HepG2 (cell line): Measurements from ENCODE around the gene FBXL12. TPM values are rescaled to one million over a fixed set of nuclear protein-coding genes. Genes with fewer than 3 reads are reported as not detected.

ENCODE experiments used
- ATAC-seq: fragments of 200-7000 bp; cut with Tn5 transposase; 3 replicates; pipeline ENCODE4 v1.9.1; 2020; ENCODE audit warnings: mild to moderate bottlenecking, moderate library complexity
- BruUV-seq: library from RNA; stranded (reverse); fragments of 400-500 nt; replicated peaks from 2 replicates; lab custom pipeline; 2021; lab: Mats Ljungman, UMichigan
- CTCF ChIA-PET: fragments of 300-600 bp; formaldehyde crosslinking; extraction: SDS; loops from one replicate; lab custom pipeline; 2021; ENCODE audit warnings: low total read pairs, inconsistent platforms, low intra/inter-chr PET ratio; lab: Yijun Ruan, JAX
- POLR2A ChIA-PET: fragments of 350-600 bp; sonication (Branson Sonifier 250); formaldehyde crosslinking; loops from one replicate; lab custom pipeline; 2020; ENCODE audit warnings: antibody characterized with exemption, inconsistent platforms; lab: Yijun Ruan, JAX
- DNase-seq: peaks from one replicate; pipeline ENCODE4 v3.0.0-alpha.2; 2015; ENCODE audit warnings: low spot score
- FAIRE-seq: peaks from 3 replicates; lab custom pipeline; 2011; peaks lifted over from hg19 to GRCh38; lab: Jason Lieb, UNC
- H2AFZ ChIP-seq: one replicate; pipeline ENCODE4 v1.6.1; 2011; ENCODE audit warnings: low read length, inconsistent platforms
- H3K27ac ChIP-seq: fragments of 300-600 bp; 3 replicates; pipeline ENCODE4 v1.8.0; 2011; ENCODE audit warnings: mixed run types, mild to moderate bottlenecking, mixed read lengths, low read length, inconsistent platforms; ENCODE audit not compliant: insufficient read depth; ENCODE audit errors: extremely low read length
- H3K27me3 ChIP-seq, 2 experiments: fragments of 200-600 bp in 1 of 2; 2 replicates in 1 of 2; 3 replicates in 1 of 2; pipeline versions ENCODE4 v1.6.0 to v1.8.0; 2011; ENCODE audit warnings: low read length in 2 of 2, mild to moderate bottlenecking in 2 of 2, moderate library complexity in 2 of 2, inconsistent platforms in 1 of 2; ENCODE audit not compliant: insufficient read depth in 2 of 2, control insufficient read depth in 1 of 2
- H3K36me3 ChIP-seq, 2 experiments: fragments of 200-600 bp in 1 of 2; replicated peaks in 1 of 2; 2 replicates in 1 of 2; 3 replicates in 1 of 2; pipeline versions ENCODE4 v1.5.1 to v1.8.0; 2011; ENCODE audit warnings: low read length in 2 of 2, inconsistent platforms in 1 of 2; ENCODE audit not compliant: insufficient read depth in 2 of 2, control insufficient read depth in 1 of 2
- H3K4me1 ChIP-seq: 2 replicates; pipeline ENCODE4 v1.5.1; 2012; ENCODE audit warnings: low read length, inconsistent platforms; ENCODE audit not compliant: insufficient read depth
- H3K4me2 ChIP-seq: 2 replicates; pipeline ENCODE4 v1.6.0; 2011; ENCODE audit warnings: low read depth, low read length, inconsistent platforms
- H3K4me3 ChIP-seq, 3 experiments: fragments of 200-600 bp in 1 of 3; sonication (generic), shearing (Covaris generic) in 1 of 3; replicated peaks in 1 of 3; 2 replicates each; pipeline ENCODE4 v1.5.1; 2011 to 2016; ENCODE audit warnings: low read length in 3 of 3, inconsistent platforms in 2 of 3, low read depth in 2 of 3, mild to moderate bottlenecking in 2 of 3, control low read depth in 1 of 3, mixed read lengths in 1 of 3; ENCODE audit not compliant: insufficient read depth in 1 of 3
- H3K79me2 ChIP-seq: one replicate; pipeline ENCODE4 v1.6.1; 2011; ENCODE audit warnings: low read length, inconsistent platforms; ENCODE audit not compliant: insufficient read depth
- H3K9ac ChIP-seq: 2 replicates; pipeline ENCODE4 v1.6.0; 2011; ENCODE audit warnings: mild to moderate bottlenecking, low read depth, low read length, inconsistent platforms; ENCODE audit not compliant: insufficient read depth
- H3K9me3 ChIP-seq: 2 replicates; pipeline ENCODE4 v1.5.1; 2012; ENCODE audit warnings: mild to moderate bottlenecking, low read length
- H4K20me1 ChIP-seq: 2 replicates; pipeline ENCODE4 v1.6.0; 2011; ENCODE audit warnings: inconsistent platforms, mild to moderate bottlenecking, low read length, moderate library complexity; ENCODE audit not compliant: insufficient read depth
- ATF1 ChIP-seq: IDR thresholded peaks from 2 replicates; pipeline ENCODE4 v1.6.1; 2016; ENCODE audit warnings: mild to moderate bottlenecking, control low read depth
- BRD4 ChIP-seq: sonication (generic); formaldehyde crosslinking; IDR thresholded peaks from 2 replicates; pipeline ENCODE4 v1.4.0; 2020; ENCODE audit warnings: missing genetic modification reagents
- KDM5B ChIP-seq: sonication (generic); formaldehyde crosslinking; IDR thresholded peaks from 2 replicates; pipeline ENCODE4 v1.4.0; 2020; ENCODE audit warnings: missing genetic modification reagents, mild to moderate bottlenecking, borderline replicate concordance
- KLF15 ChIP-seq: sonication (generic); formaldehyde crosslinking; IDR thresholded peaks from 2 replicates; pipeline ENCODE4 v1.8.1; 2023; ENCODE audit warnings: borderline replicate concordance, mild to moderate bottlenecking, inconsistent platforms, missing genetic modification reagents, mixed read lengths
- KMT2A ChIP-seq: sonication (generic); formaldehyde crosslinking; IDR thresholded peaks from 2 replicates; pipeline ENCODE4 v1.4.0; 2020; ENCODE audit warnings: missing genetic modification reagents
- MED13 ChIP-seq: sonication (generic); formaldehyde crosslinking; IDR thresholded peaks from 2 replicates; pipeline ENCODE4 v1.5.0; 2020; ENCODE audit warnings: missing genetic modification reagents
- MTA1 ChIP-seq: sonication (generic); formaldehyde crosslinking; IDR thresholded peaks from 2 replicates; pipeline ENCODE4 v1.4.0; 2020; ENCODE audit warnings: missing genetic modification reagents, mild to moderate bottlenecking, borderline replicate concordance
- NR0B2 ChIP-seq: sonication (generic); formaldehyde crosslinking; IDR thresholded peaks from 2 replicates; pipeline ENCODE4 v1.4.0; 2020; ENCODE audit warnings: mild to moderate bottlenecking, missing genetic modification reagents
- POGZ ChIP-seq: sonication (generic); formaldehyde crosslinking; IDR thresholded peaks from 2 replicates; pipeline ENCODE4 v1.4.0; 2020; ENCODE audit warnings: mild to moderate bottlenecking, missing genetic modification reagents
- RXRB ChIP-seq: IDR thresholded peaks from 2 replicates; pipeline ENCODE4 v1.6.1; 2016; ENCODE audit warnings: borderline replicate concordance, missing genetic modification reagents, missing compliant biosample characterization
- SIN3A ChIP-seq: IDR thresholded peaks from 2 replicates; pipeline ENCODE4 v1.6.1; 2011; ENCODE audit warnings: low read depth, mild to moderate bottlenecking, control low read depth, low read length, borderline replicate concordance
- STAG1 ChIP-seq: sonication (generic); formaldehyde crosslinking; IDR thresholded peaks from 2 replicates; pipeline ENCODE4 v1.4.0; 2020; ENCODE audit warnings: missing genetic modification reagents
- ZBTB3 ChIP-seq: sonication (generic); formaldehyde crosslinking; IDR thresholded peaks from 2 replicates; pipeline ENCODE4 v1.4.0; 2020; ENCODE audit warnings: low read depth, mild to moderate bottlenecking, moderate library complexity, missing genetic modification reagents, borderline replicate concordance
- ZBTB42 ChIP-seq: sonication (generic); formaldehyde crosslinking; IDR thresholded peaks from 2 replicates; pipeline ENCODE4 v1.5.0; 2020; ENCODE audit warnings: mild to moderate bottlenecking, missing genetic modification reagents
- ZFP90 ChIP-seq: sonication (generic); formaldehyde crosslinking; IDR thresholded peaks from 2 replicates; pipeline ENCODE4 v1.8.0; 2022; ENCODE audit warnings: missing genetic modification reagents, mild to moderate bottlenecking, inconsistent platforms, borderline replicate concordance
- ZNF101 ChIP-seq: sonication (generic); formaldehyde crosslinking; IDR thresholded peaks from 2 replicates; pipeline ENCODE4 v1.4.0; 2020; ENCODE audit warnings: mild to moderate bottlenecking, low read depth, missing genetic modification reagents, borderline replicate concordance
- ZNF205 ChIP-seq: IDR thresholded peaks from 2 replicates; pipeline ENCODE4 v1.6.1; 2018; ENCODE audit warnings: missing biosample characterization, missing genetic modification reagents
- ZNF296 ChIP-seq: sonication (generic); formaldehyde crosslinking; conservative IDR thresholded peaks from 2 replicates; pipeline ENCODE4 v1.5.0; 2020; ENCODE audit warnings: mild to moderate bottlenecking, missing genetic modification reagents
- ZNF543 ChIP-seq: sonication (generic); formaldehyde crosslinking; IDR thresholded peaks from 2 replicates; pipeline ENCODE4 v1.4.0; 2020; ENCODE audit warnings: mild to moderate bottlenecking, missing genetic modification reagents
- ZNF556 ChIP-seq: sonication (generic); formaldehyde crosslinking; IDR thresholded peaks from 2 replicates; pipeline ENCODE4 v1.4.0; 2020; ENCODE audit warnings: mild to moderate bottlenecking, missing genetic modification reagents, borderline replicate concordance
- ZNF563 ChIP-seq: sonication (generic); formaldehyde crosslinking; IDR thresholded peaks from 2 replicates; pipeline ENCODE4 v1.8.0; 2022; ENCODE audit warnings: mild to moderate bottlenecking, moderate library complexity, missing genetic modification reagents
- ZNF776 ChIP-seq: sonication (generic); formaldehyde crosslinking; IDR thresholded peaks from 2 replicates; pipeline ENCODE4 v1.4.0; 2020; ENCODE audit warnings: mild to moderate bottlenecking, missing genetic modification reagents
- WGBS: methylation state at CpG from one replicate; pipeline ENCODE4 v1.1.6; 2017; ENCODE audit warnings: low lambda C conversion rate; 5-methylcytosine and 5-hydroxymethylcytosine counted together
- in situ Hi-C: cut with HindIII; loops from 2 replicates; pipeline ENCODE4 v1.10.0; 2017; ENCODE audit warnings: low pct_unique_long_range_greater_than_20kb; ENCODE audit not compliant: extremely low pct_ligation_motif_present
- intact Hi-C: fragments of 100-400 bp; cut with micrococcal nuclease; formaldehyde crosslinking; loops from one replicate; pipeline ENCODE4 v1.10.0; 2022; ENCODE audit not compliant: unreplicated experiment
- polyA plus RNA-seq, 8 experiments: library from polyadenylated mRNA; depleted of rRNA in 3 of 8; stranded (reverse) in 7 of 8; unstranded in 1 of 8; fragments of >200 nt; fragmentation: Illumina TruSeq in 4 of 8; extraction: Trizol in 4 of 8; gene quantifications; 2 replicates each; pipeline versions ENCODE4 v1.2.1 to v1.2.3, GENCODE V29; 2011 to 2016; ENCODE audit warnings: low read depth in 4 of 8, missing spikeins in 1 of 8, mixed read lengths in 1 of 8; ENCODE audit not compliant: insufficient read depth in 1 of 8
- total RNA-seq, 5 experiments: library from RNA; depleted of rRNA; stranded (reverse); fragments of >200 nt; fragmentation: Illumina TruSeq; extraction: Trizol; gene quantifications; 2 replicates each; pipeline ENCODE4 v1.2.3, GENCODE V29; 2016; ENCODE audit warnings: low read depth in 1 of 5

FBXL12 gene
- total and polyA plus RNA-seq, 2 of the 13 experiments (the other 11 are each of a cell fraction or from before 2014, with no cell fraction given), result 20.4 to 23.1 TPM

DNA sequence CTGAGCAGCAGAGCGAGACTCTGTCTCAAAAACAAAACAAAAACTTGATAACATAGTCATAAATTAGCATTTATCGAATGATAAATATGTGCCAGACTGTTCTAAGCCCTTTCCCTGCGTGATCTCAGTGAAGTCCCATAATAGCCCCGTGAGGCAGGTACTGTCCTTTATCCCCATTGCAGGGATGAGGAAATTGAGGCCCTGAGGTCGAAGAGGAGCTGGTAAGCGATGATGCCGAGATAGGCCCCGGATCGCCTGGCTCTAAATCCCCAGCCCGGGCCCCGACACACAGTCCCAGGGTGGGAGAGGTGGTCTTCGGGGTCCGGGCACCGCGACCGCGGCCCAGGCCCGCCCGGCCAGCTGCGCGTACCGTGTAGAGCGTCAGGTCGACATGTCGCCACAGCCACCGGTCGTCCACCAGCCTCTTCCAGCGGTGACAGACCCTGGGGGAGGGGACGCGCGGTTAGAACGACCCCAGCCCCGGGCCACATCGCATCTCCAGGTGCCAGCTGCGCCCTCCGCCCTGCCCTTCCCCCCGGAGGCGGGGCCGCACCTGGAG lies 625 bp downstream of the FBXL12 start:
- DNase-seq (no peak), FAIRE-seq (no peak), ATAC-seq (peak; percentile 34)
- TSS peak; percentile 51 for BruUV-seq
- peaks cover 34% of the 10 kb centered on the region for H3K79me2 ChIP-seq
- peaks cover 6% of the 10 kb centered on the region; the same call in 1 of the 2 replicates for H4K20me1 ChIP-seq
- H3K4me3 ChIP-seq, result peak overlapping the region; percentile 81 to 95 (median 84)
- in situ Hi-C loops (no loop called here), intact Hi-C loops (loop anchor here (2.0 kb wide), 1 partner anchor 33 kb away; no protein-coding TSS in a partner anchor)
- H3K27ac ChIP-seq, result peak overlapping the region; percentile 93
- H2AFZ ChIP-seq, result no peak overlapping the region
- peaks cover 2 to 6% of the 10 kb centered on the region in 2 experiments; a peak in 3 of 5 replicates for H3K36me3 ChIP-seq
- H3K27me3 ChIP-seq, result no peaks in the 10 kb centered on the region; a peak in 1 of 5 replicates
- POLR2A ChIA-PET, result interaction anchor here (0.9 to 2.5 kb wide), 7 partner anchors 9 to 213 kb away, joined by 3 to 16 read pairs (median 5); partner anchors contain the start of genes PIN1, UBL5 and ZNF846
- peak overlapping the region; percentile 78 for H3K4me2 ChIP-seq
- H3K4me1 ChIP-seq, result peaks cover 33% of the 10 kb centered on the region
- CTCF ChIA-PET, result no interaction called here
- H3K9ac ChIP-seq, result peak overlapping the region; percentile 91
- no peaks in the 10 kb centered on the region; the same call in 1 of the 2 replicates for H3K9me3 ChIP-seq
- WGBS, result 9% methylated on average over 4 of the region's 39 CpGs
- 0 out of 2 replicates have a peak, but pooled peaks have one; percentile 1 for TF ChIP-seq ZBTB3
- TF ChIP-seq ZNF205 (CRISPR knock-in tag), result 0 out of 2 replicates have a peak, but pooled peaks have one; percentile 22
- 0 out of 2 replicates have a peak, but pooled peaks have one; percentile 23 for TF ChIP-seq MTA1 (CRISPR knock-in tag)
- peak; percentile 70; the same call in 1 of the 2 replicates for TF ChIP-seq KMT2A (CRISPR knock-in tag)
- TF ChIP-seq NR0B2, result peak; percentile 68; the same call in 1 of the 2 replicates
- 0 out of 2 replicates have a peak, but pooled peaks have one; percentile 71 for TF ChIP-seq ZFP90 (CRISPR knock-in tag)
- 0 out of 2 replicates have a peak, but pooled peaks have one; percentile 87 for TF ChIP-seq ZBTB42
- no peak for TF ChIP-seq ATF1 (CRISPR knock-in tag)
- TF ChIP-seq ZNF563 (CRISPR knock-in tag), result peak; percentile 57; the same call in 1 of the 2 replicates
- TF ChIP-seq ZNF556 (CRISPR knock-in tag), result peak; percentile 5; the same call in 1 of the 2 replicates
- TF ChIP-seq RXRB, result no peak
- TF ChIP-seq STAG1, result 0 out of 2 replicates have a peak, but pooled peaks have one; percentile 4
- TF ChIP-seq ZNF296, result 0 out of 2 replicates have a peak, but pooled peaks have one; percentile 12
- TF ChIP-seq ZNF543 (CRISPR knock-in tag), result 0 out of 2 replicates have a peak, but pooled peaks have one; percentile 2
- no peak for TF ChIP-seq SIN3A
- TF ChIP-seq KDM5B (CRISPR knock-in tag), result peak; percentile 91
- TF ChIP-seq KLF15, result no peak
- peak; percentile 81; the same call in 1 of the 2 replicates for TF ChIP-seq BRD4
- TF ChIP-seq MED13 (CRISPR knock-in tag), result no peak
- no peak for TF ChIP-seq ZNF101
- peak; percentile 34; the same call in 1 of the 2 replicates for TF ChIP-seq POGZ (CRISPR knock-in tag)
- peak; percentile 54; the same call in 1 of the 2 replicates for TF ChIP-seq ZNF776 (CRISPR knock-in tag)
